HCT116 (cell line): ENCODE measurements around the gene PPTC7. TPM values are rescaled to one million over a fixed set of nuclear protein-coding genes. Genes with fewer than 3 reads are reported as not detected.

Experiments used
- ATAC-seq: fragments of 200-7000 bp; cut with Tn5 transposase; 2 replicates; pipeline ENCODE4 v1.9.1; 2020; ENCODE audit warnings: mild to moderate bottlenecking, moderate library complexity
- BruUV-seq: library from RNA; stranded (reverse); fragments of 400-500 nt; replicated peaks from 2 replicates; lab custom pipeline; 2021; lab: Mats Ljungman, UMichigan
- CTCF ChIA-PET: fragments of 300-600 bp; sonication (Branson Sonifier 250); formaldehyde crosslinking; loops from one replicate; lab custom pipeline; 2021; ENCODE audit warnings: antibody characterized with exemption; lab: Charles Lee
- POLR2A ChIA-PET: fragments of 300-600, 350-600 bp; sonication (Branson Sonifier 250); formaldehyde crosslinking; loops from one replicate; lab custom pipeline; 2021; ENCODE audit warnings: antibody characterized with exemption; lab: Charles Lee
- RAD21 ChIA-PET, 2 experiments: fragments of 300-600 bp; sonication (Branson Sonifier 250); formaldehyde crosslinking; loops; one replicate each; lab custom pipeline; 2023; ENCODE audit warnings: low total read pairs in 2 of 2; ENCODE audit not compliant: uncharacterized antibody in 2 of 2, unreplicated experiment in 2 of 2, low non-redundant PET in 1 of 2; lab: Charles Lee
- DNase-seq: peaks from one replicate; pipeline ENCODE4 v3.0.0-alpha.2; 2010; ENCODE audit warnings: low read depth, low spot score
- H2AFZ ChIP-seq: fragments of 200-600 bp; shearing (Covaris generic), sonication (generic); 2 replicates; pipeline ENCODE4 v1.6.1; 2017; ENCODE audit warnings: low read depth, mixed run types, mixed read lengths, antibody characterized with exemption, low read length; ENCODE audit not compliant: poor library complexity, severe bottlenecking
- H3K27ac ChIP-seq: 2 replicates; pipeline ENCODE4 v1.5.1; 2012; ENCODE audit warnings: low read depth, low read length
- H3K27me3 ChIP-seq: fragments of 200-600 bp; sonication (generic); 2 replicates; pipeline ENCODE4 v1.6.1; 2016; ENCODE audit warnings: mixed run types, low read length, mixed read lengths; ENCODE audit not compliant: insufficient read depth
- H3K36me3 ChIP-seq, 2 experiments: fragments of 200-500 bp in 1 of 2; fragments of 200-600 bp in 1 of 2; sonication (Bioruptor generic) in 1 of 2; sonication (generic) in 1 of 2; 2 replicates each; pipeline versions ENCODE4 v1.5.1 to v1.6.1; 2014 to 2016; ENCODE audit warnings: low read length in 2 of 2, inconsistent platforms in 1 of 2, mixed read lengths in 1 of 2, mixed run types in 1 of 2; ENCODE audit not compliant: insufficient read depth in 2 of 2, control insufficient read depth in 1 of 2
- H3K4me1 ChIP-seq, 2 experiments: fragments of 200-600 bp in 1 of 2; sonication (generic) in 1 of 2; 2 replicates each; pipeline versions ENCODE4 v1.5.1 to v1.6.1; 2012 to 2017; ENCODE audit warnings: low read length in 2 of 2, inconsistent platforms in 1 of 2, mild to moderate bottlenecking in 1 of 2, mixed read lengths in 1 of 2, mixed run types in 1 of 2, moderate library complexity in 1 of 2; ENCODE audit not compliant: insufficient read depth in 2 of 2, control insufficient read depth in 1 of 2
- H3K4me2 ChIP-seq: fragments of 200-600 bp; sonication (generic); 2 replicates; pipeline ENCODE4 v1.6.1; 2017; ENCODE audit warnings: mixed run types, low read length, mixed read lengths
- H3K4me3 ChIP-seq, 2 experiments: fragments of 200-600 bp in 1 of 2; sonication (generic) in 1 of 2; replicated peaks in 1 of 2; 2 replicates each; pipeline ENCODE4 v1.5.1; 2011 to 2016; ENCODE audit warnings: low read length in 2 of 2, control low read depth in 1 of 2, low read depth in 1 of 2, mild to moderate bottlenecking in 1 of 2, mixed read lengths in 1 of 2, mixed run types in 1 of 2
- H3K79me2 ChIP-seq: fragments of 200-600 bp; sonication (generic); 2 replicates; pipeline ENCODE4 v1.6.1; 2017; ENCODE audit warnings: mild to moderate bottlenecking, mixed run types, low read length, moderate library complexity, mixed read lengths; ENCODE audit not compliant: insufficient read depth
- H3K9ac ChIP-seq: fragments of 200-600 bp; sonication (generic); 2 replicates; pipeline ENCODE4 v1.6.1; 2016; ENCODE audit warnings: low read length, mixed read lengths
- H3K9me2 ChIP-seq: fragments of 200-600 bp; sonication (generic), shearing (Covaris generic); 2 replicates; pipeline ENCODE4 v1.6.1; 2017; ENCODE audit warnings: mixed run types, mild to moderate bottlenecking, moderate library complexity; ENCODE audit not compliant: insufficient read depth
- H3K9me3 ChIP-seq, 2 experiments: fragments of 200-500 bp in 1 of 2; fragments of 200-600 bp in 1 of 2; sonication (Bioruptor generic) in 1 of 2; sonication (generic) in 1 of 2; 2 replicates each; pipeline ENCODE4 v1.6.1; 2014 to 2017; ENCODE audit warnings: low read length in 2 of 2, mixed read lengths in 2 of 2, inconsistent platforms in 1 of 2, low read depth in 1 of 2, mild to moderate bottlenecking in 1 of 2, mixed run types in 1 of 2, moderate library complexity in 1 of 2; ENCODE audit not compliant: control insufficient read depth in 1 of 2, insufficient read depth in 1 of 2
- H4K20me1 ChIP-seq: fragments of 200-600 bp; sonication (generic), shearing (Covaris generic); 2 replicates; pipeline ENCODE4 v1.6.1; 2017; ENCODE audit warnings: mixed run types, mild to moderate bottlenecking, moderate library complexity; ENCODE audit not compliant: insufficient read depth
- ATF3 ChIP-seq: IDR thresholded peaks from 2 replicates; pipeline ENCODE4 v1.6.1; 2012
- CBX3 ChIP-seq: IDR thresholded peaks from 2 replicates; pipeline ENCODE4 v1.6.1; 2012; ENCODE audit warnings: low read depth
- CTCF ChIP-seq, 3 experiments: fragments of 200-600 bp in 1 of 3; sonication (generic) in 1 of 3; IDR thresholded peaks in 2 of 3; conservative IDR thresholded peaks in 1 of 3; 2 replicates each; pipeline ENCODE4 v1.5.1; 2012 to 2017; ENCODE audit warnings: low read depth in 2 of 3, low read length in 2 of 3, antibody characterized with exemption in 1 of 3, borderline replicate concordance in 1 of 3, control low read depth in 1 of 3, mild to moderate bottlenecking in 1 of 3, mixed read lengths in 1 of 3, mixed run types in 1 of 3, moderate library complexity in 1 of 3; ENCODE audit not compliant: insufficient read depth in 1 of 3
- EZH2 ChIP-seq: fragments of 200-600 bp; sonication (generic); IDR thresholded peaks from 2 replicates; pipeline ENCODE4 v1.6.1; 2017; ENCODE audit warnings: antibody characterized with exemption, mixed run types
- EZH2phosphoT487 ChIP-seq: fragments of 200-600 bp; IDR thresholded peaks from 2 replicates; pipeline ENCODE4 v1.6.1; 2018; ENCODE audit warnings: antibody characterized with exemption, borderline replicate concordance
- JUND ChIP-seq: IDR thresholded peaks from 2 replicates; pipeline ENCODE4 v1.6.1; 2012
- POLR2AphosphoS5 ChIP-seq: IDR thresholded peaks from 2 replicates; pipeline ENCODE4 v1.6.1; 2011; ENCODE audit warnings: mild to moderate bottlenecking, low read depth, low read length, moderate library complexity
- RAD21 ChIP-seq: IDR thresholded peaks from 2 replicates; pipeline ENCODE4 v1.6.1; 2012; ENCODE audit warnings: low read depth, mild to moderate bottlenecking
- SRF ChIP-seq: IDR thresholded peaks from 2 replicates; pipeline ENCODE4 v1.6.1; 2012; ENCODE audit warnings: low read depth
- YY1 ChIP-seq: IDR thresholded peaks from 2 replicates; pipeline ENCODE4 v1.6.1; 2011; ENCODE audit warnings: low read length, low read depth, moderate library complexity, mild to moderate bottlenecking; ENCODE audit not compliant: insufficient replicate concordance; ENCODE audit errors: extremely low read depth
- ZNF274 ChIP-seq: fragments of 200-500 bp; sonication (Bioruptor generic); IDR thresholded peaks from 2 replicates; pipeline ENCODE4 v1.6.1; 2014; ENCODE audit warnings: mild to moderate bottlenecking, low read depth, low read length, inconsistent platforms
- intact Hi-C: fragments of 100-400 bp; cut with micrococcal nuclease; formaldehyde crosslinking; loops from 2 replicates; pipeline ENCODE4 v1.10.0; 2022
- total RNA-seq: library from RNA; stranded (reverse); gene quantifications from one replicate; pipeline ENCODE4 v1.2.1, GENCODE V29; 2021; ENCODE audit not compliant: unreplicated experiment

The PPTC7 gene
- total RNA-seq, 1 experiment from 2014 or later, result 25.2 TPM

DNA sequence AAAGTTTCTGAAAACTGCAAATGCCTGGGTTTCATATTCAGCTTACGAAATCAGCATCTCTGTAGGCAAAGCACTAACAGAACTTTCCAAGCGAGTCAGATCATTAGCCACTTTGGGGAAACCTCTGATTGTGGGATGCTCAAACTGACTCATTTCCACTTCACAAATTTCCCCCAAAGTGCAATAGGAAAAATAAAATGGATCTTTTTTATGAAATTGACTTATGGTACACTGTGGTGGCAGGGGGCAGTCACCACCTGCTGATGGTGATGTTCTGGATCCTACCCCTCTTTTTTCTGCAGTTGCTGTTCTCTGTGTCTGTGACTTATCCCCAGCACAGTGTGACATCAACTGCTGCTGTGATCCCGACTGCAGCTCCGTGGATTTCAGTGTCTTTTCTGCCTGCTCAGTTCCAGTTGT lies 36.4 kb upstream of the PPTC7 start:
- H3K79me2 ChIP-seq, result no peaks in the 10 kb centered on the region; the same call in 1 of the 2 replicates
- no peaks in the 10 kb centered on the region for H3K36me3 ChIP-seq
- no peak overlapping the region for H3K27ac ChIP-seq
- POLR2A ChIA-PET, result no interaction called here
- no peaks in the 10 kb centered on the region for H4K20me1 ChIP-seq
- H3K4me1 ChIP-seq, result peaks cover 4 to 6% of the 10 kb centered on the region in 2 experiments; a peak in 2 of 4 replicates
- no peaks in the 10 kb centered on the region for H3K9me3 ChIP-seq
- intact Hi-C loops, result loop anchor here (10.0 kb wide), 1 partner anchor 75 kb away; no protein-coding TSS in a partner anchor
- H3K27me3 ChIP-seq, result no peaks in the 10 kb centered on the region
- H2AFZ ChIP-seq, result no peak overlapping the region
- RAD21 ChIA-PET, result no interaction called here
- TF ChIP-seq ZNF274 (no peak), RAD21 (peak; percentile 35; the same call in 1 of the 2 replicates), CTCF (IDR thresholded peaks at IDR 0.05 in 2 of 3, conservative IDR thresholded peaks at IDR 0.05 in 1 of 3; ENCODE audit: borderline replicate concordance in 1 of 3, insufficient read depth in 1 of 3, low read depth in 2 of 3, low read length in 2 of 3) (0 out of 6 replicates have a peak, but pooled peaks of 1 of the 3 experiments have one; percentile 4)
- no peak for ATAC-seq
- no peaks in the 10 kb centered on the region for H3K9me2 ChIP-seq
- CTCF ChIA-PET, result no interaction called here
- H3K4me2 ChIP-seq, result no peak overlapping the region
- no peak for DNase-seq
- no peak overlapping the region for H3K9ac ChIP-seq
- H3K4me3 ChIP-seq, result no peak overlapping the region
- BruUV-seq, result no TSS peak

DNA sequence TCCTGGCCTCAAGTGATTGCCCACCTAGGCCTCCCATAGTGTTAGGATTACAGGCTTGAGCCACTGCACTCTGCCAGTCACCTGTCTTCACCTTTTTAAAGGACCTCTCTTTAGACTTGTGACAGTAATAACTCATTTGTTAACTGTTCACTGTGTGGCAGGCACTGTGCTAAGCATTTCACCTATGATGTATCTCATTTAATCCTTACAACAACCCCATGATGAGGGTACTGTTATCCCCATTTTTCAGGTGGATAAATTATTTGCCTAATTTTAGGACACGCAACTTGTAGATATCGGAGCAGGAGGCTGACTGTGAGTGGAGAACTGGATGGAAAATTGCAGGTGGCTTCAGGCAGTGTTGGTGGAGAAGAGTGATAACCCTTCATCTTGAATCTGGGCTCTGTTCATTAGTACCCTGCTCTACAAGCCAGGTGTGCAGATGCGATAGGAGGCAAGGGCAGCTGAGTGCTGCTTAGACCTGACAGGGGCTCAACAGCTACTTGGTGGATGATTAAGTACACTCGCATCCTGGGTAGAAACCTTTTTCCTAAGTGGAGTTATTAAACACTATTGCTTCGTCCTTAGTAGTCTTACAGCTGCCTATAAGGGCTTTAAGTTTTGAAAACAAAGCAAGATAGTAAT lies 33.5 kb upstream of the PPTC7 start:
- no peak for ATAC-seq
- DNase-seq, result no peak
- Histone ChIP-seq H3K79me2 (no peaks in the 10 kb centered on the region; the same call in 1 of the 2 replicates), H2AFZ (no peak overlapping the region), H3K27ac (no peak overlapping the region), H3K4me3 (no peak overlapping the region), H3K4me1 (peaks cover 4 to 18% of the 10 kb centered on the region in 2 experiments; a peak in 2 of 4 replicates), H3K9me3 (no peaks in the 10 kb centered on the region), H3K4me2 (no peak overlapping the region), H4K20me1 (no peaks in the 10 kb centered on the region), H3K27me3 (no peaks in the 10 kb centered on the region), H3K36me3 (no peaks in the 10 kb centered on the region), H3K9me2 (no peaks in the 10 kb centered on the region), H3K9ac (no peak overlapping the region)
- TF ChIP-seq SRF (no peak), ZNF274 (no peak), CTCF (IDR thresholded peaks at IDR 0.05 in 2 of 3, conservative IDR thresholded peaks at IDR 0.05 in 1 of 3; ENCODE audit: borderline replicate concordance in 1 of 3, insufficient read depth in 1 of 3, low read depth in 2 of 3, low read length in 2 of 3) (no peak), YY1 (no peak), EZH2phosphoT487 (no peak), JUND (no peak), EZH2 (no peak), RAD21 (no peak), ATF3 (no peak), CBX3 (no peak), POLR2AphosphoS5 (no peak)
- RAD21 ChIA-PET, result no interaction called here
- CTCF ChIA-PET, result no interaction called here
- no TSS peak for BruUV-seq
- intact Hi-C loops, result loop anchor here (10.0 kb wide), 1 partner anchor 78 kb away; no protein-coding TSS in a partner anchor
- POLR2A ChIA-PET, result no interaction called here
